ENCODE measurements around the gene DLGAP4.

DNA sequence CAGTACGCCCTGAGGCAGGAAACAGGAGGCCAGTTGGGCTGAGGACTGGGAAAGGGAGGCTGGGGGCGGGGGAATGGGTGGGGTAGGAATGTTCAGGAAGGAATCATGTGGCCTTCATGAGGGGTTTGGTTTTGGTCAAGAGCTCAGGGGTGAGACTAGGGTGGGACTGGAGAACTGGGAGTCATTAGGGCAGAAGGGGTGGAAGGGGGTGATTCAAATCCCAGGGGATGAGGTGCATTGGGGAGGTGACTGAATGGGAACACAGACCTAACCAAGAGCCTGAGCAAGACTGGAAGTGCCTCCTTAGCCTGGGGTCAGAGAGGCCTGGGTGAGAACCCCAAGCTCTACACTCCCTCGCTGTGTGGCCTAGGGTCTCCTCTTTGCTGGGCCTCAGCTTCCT, 86.8 kb downstream of the DLGAP4 start:
- no peak for TF ChIP-seq EZH2phosphoT487 (IDR thresholded peaks at IDR 0.05; ENCODE audit: insufficient read depth, low read depth)
- TF ChIP-seq EZH2 (IDR thresholded peaks at IDR 0.05; ENCODE audit: insufficient read depth, poor library complexity, severe bottlenecking) = no peak
